ENCODE measurements around the gene FCRL1. TPM values are rescaled to one million over a fixed set of nuclear protein-coding genes. Genes with fewer than 3 reads are reported as not detected.

FCRL1 gene
- total and polyA plus RNA-seq, 2 of the 8 experiments (the other 6 are each of a cell fraction or from before 2014, with no cell fraction given) = not detected

GRCh38 chr1:157748262-157748817, 71.6 kb downstream of the FCRL1 start:
- Histone ChIP-seq H2BK12ac (ENCODE audit: low read depth, low read length) (no peak overlapping the region), H4K20me1 (replicated peaks in 1 of 2; ENCODE audit: control insufficient read depth in 1 of 2, insufficient read depth in 2 of 2, low read length in 2 of 2) (no peaks in the 10 kb centered on the region), H3K23ac (ENCODE audit: insufficient read length) (no peak overlapping the region), H2BK5ac (ENCODE audit: low read depth, low read length) (no peak overlapping the region), H4K8ac (ENCODE audit: extremely low read depth, insufficient read depth, low read length) (no peak overlapping the region), H3K27me3 (replicated peaks in 1 of 4; ENCODE audit: control insufficient read depth in 3 of 4, extremely low read depth in 1 of 4, insufficient read depth in 3 of 4, low read length in 3 of 4) (no peaks in the 10 kb centered on the region), H2AFZ (ENCODE audit: low read length) (no peak overlapping the region), H3K14ac (ENCODE audit: insufficient read length) (no peak overlapping the region), H3K27ac (ENCODE audit: low read depth, low read length) (no peak overlapping the region), H3K4ac (replicated peaks; ENCODE audit: insufficient read length, low read depth, low read length) (no peak overlapping the region), H2AK5ac (ENCODE audit: low read depth, low read length) (no peak overlapping the region), H3K4me3 (ENCODE audit: extremely low read depth in 1 of 4, insufficient read depth in 2 of 4, low read depth in 3 of 4, low read length in 4 of 4) (no peak overlapping the region), H3K9ac (replicated peaks in 1 of 4; ENCODE audit: extremely low read depth in 1 of 4, low read depth in 3 of 4, low read length in 3 of 4) (no peak overlapping the region), H3K9me3 (ENCODE audit: insufficient read depth in 2 of 2, low read depth in 1 of 2, low read length in 1 of 2) (no peaks in the 10 kb centered on the region), H2BK15ac (ENCODE audit: low read length) (no peak overlapping the region), H3K18ac (ENCODE audit: extremely low read depth, low read length) (no peak overlapping the region), H2BK20ac (ENCODE audit: low read length) (no peak overlapping the region), H3K4me1 (replicated peaks in 1 of 4; ENCODE audit: control insufficient read depth in 3 of 4, insufficient read depth in 4 of 4, low read length in 3 of 4) (peaks cover 0 to 2% (median under 1%) of the 10 kb centered on the region in 4 experiments; a peak in 2 of 7 replicates), H3K4me2 (ENCODE audit: insufficient read depth in 1 of 2, low read depth in 2 of 2, low read length in 2 of 2) (no peak overlapping the region), H2BK120ac (replicated peaks; ENCODE audit: low read depth, low read length) (no peak overlapping the region), H3K79me2 (ENCODE audit: control insufficient read depth in 1 of 2, insufficient read depth in 2 of 2, low read length in 2 of 2) (no peaks in the 10 kb centered on the region), H3K56ac (replicated peaks; ENCODE audit: insufficient read length, low read depth, low read length) (no peak overlapping the region), H3K23me2 (ENCODE audit: low read depth, low read length) (no peaks in the 10 kb centered on the region), H3K36me3 (ENCODE audit: control insufficient read depth in 2 of 4, insufficient read depth in 4 of 4, low read length in 3 of 4) (no peaks in the 10 kb centered on the region), H4K5ac (ENCODE audit: insufficient read length, low read depth, low read length) (no peak overlapping the region), H3K79me1 (ENCODE audit: low read depth, low read length) (no peaks in the 10 kb centered on the region), H4K91ac (replicated peaks; ENCODE audit: insufficient read length, low read length) (no peak overlapping the region)
- TF ChIP-seq CTCF (IDR thresholded peaks at IDR 0.05; ENCODE audit: control extremely low read depth in 1 of 3, insufficient read depth in 1 of 3, low read depth in 1 of 3, low read length in 3 of 3) = no peak
- TF ChIP-seq USF2 (IDR thresholded peaks at IDR 0.05; ENCODE audit: low read length) = no peak
- TF ChIP-seq RXRA (IDR thresholded peaks at IDR 0.05; ENCODE audit: insufficient read depth, low read depth, low read length) = no peak
- TF ChIP-seq SP2 (IDR thresholded peaks at IDR 0.05; ENCODE audit: low read length) = no peak
- TF ChIP-seq ZNF274 (IDR thresholded peaks at IDR 0.05; ENCODE audit: borderline replicate concordance, extremely low read depth, low read length) = no peak
- TF ChIP-seq SP1 (IDR thresholded peaks at IDR 0.05; ENCODE audit: low read depth, low read length) = no peak
- no peak for TF ChIP-seq TAF7 (optimal IDR thresholded peaks at IDR 0.05; ENCODE audit: borderline replicate concordance, low read depth, low read length)
- no peak for TF ChIP-seq EZH2 (IDR thresholded peaks at IDR 0.05; ENCODE audit: low read depth, low read length, severe bottlenecking)
- DNase-seq (ENCODE audit: low read depth in 1 of 2, low spot score in 2 of 2) (no peak), FAIRE-seq (no peak)
- POLR2A ChIA-PET (ENCODE audit: partially characterized antibody) = no interaction called here
- CTCF ChIA-PET (ENCODE audit: partially characterized antibody) = interaction anchor here (1.6 to 5.8 kb wide), 4 partner anchors 8 to 243 kb away, joined by 3 to 29 read pairs (median 8); no protein-coding TSS in a partner anchor
- WGBS, 2 experiments (ENCODE audit: extremely low coverage in 1 of 2, insufficient coverage in 1 of 2, insufficient read length in 1 of 2, insufficient replicate concordance in 2 of 2, low coverage in 1 of 2, low lambda C conversion rate in 2 of 2, missing lambda C conversion rate in 1 of 2) = 97% methylated on average over 3 of the region's 3 CpGs; no CpG with 5 or more reads in 1 of the 2 experiments

All from H1 (cell line).